NK-92 (cell line): ENCODE measurements around the gene SERP1.
A peak's percentile ranks its signal among the peaks of the same experiment; 100 is the strongest.

Experiments used
- DNase-seq: peaks from one replicate; lab custom pipeline; 2025; ENCODE audit not compliant: unreplicated experiment; lab: John Stamatoyannopoulos, UW

Gene SERP1

GRCh38 chr3:150546226-150547044 is at the start of gene SERP1, which contains the start of gene EIF2A:
SERP1 (minus strand) TSS chr3:150546496; CDS start chr3:150546135, 361 bp downstream.
EIF2A (plus strand) TSS chr3:150546787; CDS start chr3:150546803, 16 bp downstream.
- DNase-seq, result peak; percentile 87

GRCh38 chr3:150594150-150594549 is 47.9 kb upstream of the SERP1 start:
- no peak for DNase-seq

GRCh38 chr3:150589759-150590158 is 43.5 kb upstream of the SERP1 start:
- DNase-seq, result no peak

- no peak for DNase-seq
Measured at GRCh38 chr3:150588027-150588830, 41.9 kb upstream of the SERP1 start.

GRCh38 chr3:150583028-150583427 is 36.7 kb upstream of the SERP1 start:
- DNase-seq, result no peak

- no peak for DNase-seq
Measured at GRCh38 chr3:150582620-150583019, 36.3 kb upstream of the SERP1 start.

GRCh38 chr3:150581174-150581573 is 34.9 kb upstream of the SERP1 start:
- DNase-seq, result no peak

- DNase-seq, result no peak
Measured at GRCh38 chr3:150577855-150578254, 31.6 kb upstream of the SERP1 start.

GRCh38 chr3:150567328-150567727 is 21.0 kb upstream of the SERP1 start:
- no peak for DNase-seq

- no peak for DNase-seq
Measured at GRCh38 chr3:150564243-150564642, 17.9 kb upstream of the SERP1 start.

- no peak for DNase-seq
Measured at GRCh38 chr3:150557725-150558124, 11.4 kb upstream of the SERP1 start.

- DNase-seq, result no peak
Measured at GRCh38 chr3:150556792-150557191, 10.5 kb upstream of the SERP1 start.

GRCh38 chr3:150555859-150556436 is 9.7 kb upstream of the SERP1 start:
- no peak for DNase-seq

- DNase-seq, result no peak
Measured at GRCh38 chr3:150547045-150547741, 897 bp upstream of the SERP1 start.

GRCh38 chr3:150545419-150546225 is 674 bp downstream of the SERP1 start:
- no peak for DNase-seq

- DNase-seq, result no peak
Measured at GRCh38 chr3:150544726-150545125, 1.6 kb downstream of the SERP1 start.

- DNase-seq, result no peak
Measured at GRCh38 chr3:150544041-150544440, 2.3 kb downstream of the SERP1 start.

GRCh38 chr3:150543531-150543930 is 2.8 kb downstream of the SERP1 start:
- DNase-seq, result no peak

- DNase-seq, result no peak
Measured at GRCh38 chr3:150543128-150543527, 3.2 kb downstream of the SERP1 start.

GRCh38 chr3:150540991-150541390 is 5.3 kb downstream of the SERP1 start:
- DNase-seq, result no peak
